ENCODE data around the gene ELAPOR1. TPM values are rescaled to one million over a fixed set of nuclear protein-coding genes. Genes with fewer than 3 reads are reported as not detected.

ELAPOR1 gene
- total and polyA plus RNA-seq, 2 donors (not counting 1 experiment from before 2014, with no cell fraction given), result 0.17 to 0.76 TPM

DNA sequence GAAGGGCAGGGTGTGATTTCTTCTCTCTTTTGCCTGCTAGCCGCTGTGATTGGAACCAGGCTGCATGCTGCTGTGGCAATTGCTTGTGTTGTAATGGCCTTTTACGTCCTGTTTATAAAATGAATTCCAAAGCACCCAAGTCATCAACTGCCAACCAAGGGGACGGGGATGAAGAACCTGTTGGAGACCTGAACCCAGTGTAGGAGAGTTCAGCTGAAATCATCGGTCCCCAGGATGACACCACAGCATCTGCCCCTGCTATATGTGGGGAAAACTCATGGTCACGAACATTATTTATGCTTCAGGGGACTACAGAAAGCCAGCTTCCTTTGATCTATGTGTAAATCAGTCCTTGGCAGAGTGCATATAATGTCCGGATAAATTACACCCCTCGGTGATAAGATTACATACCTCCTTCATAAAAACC, 19.5 kb upstream of the ELAPOR1 start:
- no peaks in the 10 kb centered on the region for H3K36me3 ChIP-seq (ENCODE audit: control insufficient read depth, insufficient read depth, low read length)
- H4K20me1 ChIP-seq (ENCODE audit: control insufficient read depth, extremely low read depth, insufficient read depth, low read length), result no peaks in the 10 kb centered on the region
- DNase-seq (ENCODE audit: low read depth in 2 of 2), result peak; percentile 67 to 74
- peaks cover 33% of the 10 kb centered on the region for H3K79me2 ChIP-seq (ENCODE audit: control insufficient read depth, insufficient read depth, low read length)
- H3K4me2 ChIP-seq (ENCODE audit: extremely low read depth, insufficient read depth, low read length), result peak overlapping the region; percentile 48
- H3K27ac ChIP-seq (ENCODE audit: insufficient read depth, low read length), result peak overlapping the region; percentile 57
- H3K9me3 ChIP-seq (ENCODE audit: control insufficient read depth, insufficient read depth, low read depth, low read length), result no peaks in the 10 kb centered on the region
- H3K4me3 ChIP-seq (replicated peaks in 1 of 4; ENCODE audit: control extremely low read depth in 1 of 4, insufficient read depth in 1 of 4, low read depth in 3 of 4, low read length in 4 of 4), result no peak overlapping the region
- H3K9ac ChIP-seq (ENCODE audit: insufficient read depth, low read length), result no peak overlapping the region
- TF ChIP-seq EZH2 (IDR thresholded peaks at IDR 0.05; ENCODE audit: low read length, missing control alignments) (no peak), CTCF (conservative IDR thresholded peaks at IDR 0.05 in 1 of 2, IDR thresholded peaks at IDR 0.05 in 1 of 2; ENCODE audit: low read depth in 1 of 2, low read length in 2 of 2) (no peak)
- no peak overlapping the region for H2AFZ ChIP-seq (ENCODE audit: low read length)
- peaks cover 10% of the 10 kb centered on the region for H3K4me1 ChIP-seq (ENCODE audit: control insufficient read depth, extremely low read depth, insufficient read depth, low read length)
- H3K27me3 ChIP-seq (ENCODE audit: control insufficient read depth, insufficient read depth, low read length), result no peaks in the 10 kb centered on the region

GRCh38 chr1:109094871-109095270, 19.0 kb upstream of the ELAPOR1 start:
- DNase-seq (ENCODE audit: low read depth in 2 of 2), result no peak
- no peaks in the 10 kb centered on the region for H4K20me1 ChIP-seq (ENCODE audit: control insufficient read depth, extremely low read depth, insufficient read depth, low read length)
- peak overlapping the region; percentile 48 for H3K4me2 ChIP-seq (ENCODE audit: extremely low read depth, insufficient read depth, low read length)
- no peaks in the 10 kb centered on the region for H3K36me3 ChIP-seq (ENCODE audit: control insufficient read depth, insufficient read depth, low read length)
- H3K79me2 ChIP-seq (ENCODE audit: control insufficient read depth, insufficient read depth, low read length), result peaks cover 33% of the 10 kb centered on the region
- no peaks in the 10 kb centered on the region for H3K27me3 ChIP-seq (ENCODE audit: control insufficient read depth, insufficient read depth, low read length)
- no peak overlapping the region for H3K9ac ChIP-seq (ENCODE audit: insufficient read depth, low read length)
- peaks cover 10% of the 10 kb centered on the region for H3K4me1 ChIP-seq (ENCODE audit: control insufficient read depth, extremely low read depth, insufficient read depth, low read length)
- H3K9me3 ChIP-seq (ENCODE audit: control insufficient read depth, insufficient read depth, low read depth, low read length), result no peaks in the 10 kb centered on the region
- peak overlapping the region; percentile 57 for H3K27ac ChIP-seq (ENCODE audit: insufficient read depth, low read length)
- no peak for TF ChIP-seq CTCF (conservative IDR thresholded peaks at IDR 0.05 in 1 of 2, IDR thresholded peaks at IDR 0.05 in 1 of 2; ENCODE audit: low read depth in 1 of 2, low read length in 2 of 2)
- H3K4me3 ChIP-seq (replicated peaks in 1 of 4; ENCODE audit: control extremely low read depth in 1 of 4, insufficient read depth in 1 of 4, low read depth in 3 of 4, low read length in 4 of 4), result no peak overlapping the region
- H2AFZ ChIP-seq (ENCODE audit: low read length), result no peak overlapping the region

DNA sequence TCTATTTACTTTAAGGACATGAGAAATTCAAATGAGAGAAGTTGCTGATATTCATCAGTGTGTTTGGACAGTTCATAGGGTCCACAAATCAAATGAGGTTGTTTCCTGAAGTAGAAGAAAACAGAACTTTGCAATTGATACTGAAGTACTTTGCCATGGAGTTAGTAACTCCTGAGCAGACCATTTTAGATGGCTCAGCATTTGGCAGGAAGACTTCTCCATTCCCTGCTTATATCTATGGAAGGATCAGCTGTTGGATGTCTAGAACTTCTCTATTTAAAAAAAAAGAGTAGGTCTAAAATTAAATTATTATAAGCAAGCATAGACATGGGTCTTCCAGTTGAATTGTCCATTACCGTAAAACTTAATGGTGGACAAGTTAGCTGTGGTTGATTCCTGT, 18.3 kb upstream of the ELAPOR1 start:
- TF ChIP-seq CTCF (conservative IDR thresholded peaks at IDR 0.05 in 1 of 2, IDR thresholded peaks at IDR 0.05 in 1 of 2; ENCODE audit: low read depth in 1 of 2, low read length in 2 of 2) (no peak), EZH2 (IDR thresholded peaks at IDR 0.05; ENCODE audit: low read length, missing control alignments) (no peak)
- Histone ChIP-seq H2AFZ (ENCODE audit: low read length) (no peak overlapping the region), H3K9ac (ENCODE audit: insufficient read depth, low read length) (no peak overlapping the region), H3K36me3 (ENCODE audit: control insufficient read depth, insufficient read depth, low read length) (no peaks in the 10 kb centered on the region), H3K4me3 (replicated peaks in 1 of 4; ENCODE audit: control extremely low read depth in 1 of 4, insufficient read depth in 1 of 4, low read depth in 3 of 4, low read length in 4 of 4) (no peak overlapping the region), H3K27ac (ENCODE audit: insufficient read depth, low read length) (no peak overlapping the region), H3K4me2 (ENCODE audit: extremely low read depth, insufficient read depth, low read length) (no peak overlapping the region), H3K9me3 (ENCODE audit: control insufficient read depth, insufficient read depth, low read depth, low read length) (no peaks in the 10 kb centered on the region), H4K20me1 (ENCODE audit: control insufficient read depth, extremely low read depth, insufficient read depth, low read length) (no peaks in the 10 kb centered on the region), H3K27me3 (ENCODE audit: control insufficient read depth, insufficient read depth, low read length) (no peaks in the 10 kb centered on the region), H3K79me2 (ENCODE audit: control insufficient read depth, insufficient read depth, low read length) (peaks cover 39% of the 10 kb centered on the region), H3K4me1 (ENCODE audit: control insufficient read depth, extremely low read depth, insufficient read depth, low read length) (peaks cover 10% of the 10 kb centered on the region)
- no peak for DNase-seq (ENCODE audit: low read depth in 2 of 2)
